Ascending aorta (tissue), 2 donors: Measurements from ENCODE around the gene OR1I1. TPM values are rescaled to one million over a fixed set of nuclear protein-coding genes. Genes with fewer than 3 reads are reported as not detected.

Experiments used
- DNase-seq, 2 donors: peaks; one replicate each; pipeline ENCODE4 v3.0.0-alpha.2; 2019; ENCODE audit warnings: low spot score in 2 of 2
- H3K27ac ChIP-seq, 2 donors: fragments of 200-600 bp; sonication (generic); one replicate each; pipeline ENCODE4 v1.5.1; 2016 to 2017; ENCODE audit warnings: mild to moderate bottlenecking in 1 of 2
- H3K27me3 ChIP-seq: fragments of 200-600 bp; sonication (generic); one replicate; pipeline ENCODE4 v1.5.1; 2017
- H3K36me3 ChIP-seq, 2 donors: fragments of 200-600 bp; sonication (generic); one replicate each; pipeline ENCODE4 v1.5.1; 2016
- H3K4me1 ChIP-seq, 2 donors: fragments of 200-600 bp; sonication (generic); one replicate each; pipeline ENCODE4 v1.5.1; 2016 to 2017; ENCODE audit warnings: mild to moderate bottlenecking in 1 of 2
- H3K4me3 ChIP-seq, 2 donors: fragments of 200-600 bp; sonication (generic); one replicate each; pipeline ENCODE4 v1.5.1; 2016 to 2017; ENCODE audit warnings: mild to moderate bottlenecking in 1 of 2
- H3K9me3 ChIP-seq, 2 donors: fragments of 200-600 bp; sonication (generic); one replicate each; pipeline ENCODE4 v1.5.1; 2016
- intact Hi-C: fragments of 100-400 bp; cut with DNase I; formaldehyde crosslinking; loops from one replicate; pipeline ENCODE4 v1.15.1; 2023
- total RNA-seq: library from RNA; depleted of rRNA; stranded (reverse); fragments of >200 nt; gene quantifications from one replicate; pipeline ENCODE4 v1.1.0, GENCODE V29; 2016
- TF ChIP-seq, protein P1 (sequence below), 3 experiments: fragments of 200-600 bp in 2 of 3; fragments of 450-650 bp in 1 of 3; sonication (generic) in 2 of 3; IDR thresholded peaks; one replicate each; pipeline ENCODE4 v1.5.1; 2016 to 2019; ENCODE audit warnings: antibody characterized with exemption in 3 of 3, mild to moderate bottlenecking in 1 of 3, moderate library complexity in 1 of 3

OR1I1 gene
- total RNA-seq, 1 donor from 2014 or later, result not detected

DNA sequence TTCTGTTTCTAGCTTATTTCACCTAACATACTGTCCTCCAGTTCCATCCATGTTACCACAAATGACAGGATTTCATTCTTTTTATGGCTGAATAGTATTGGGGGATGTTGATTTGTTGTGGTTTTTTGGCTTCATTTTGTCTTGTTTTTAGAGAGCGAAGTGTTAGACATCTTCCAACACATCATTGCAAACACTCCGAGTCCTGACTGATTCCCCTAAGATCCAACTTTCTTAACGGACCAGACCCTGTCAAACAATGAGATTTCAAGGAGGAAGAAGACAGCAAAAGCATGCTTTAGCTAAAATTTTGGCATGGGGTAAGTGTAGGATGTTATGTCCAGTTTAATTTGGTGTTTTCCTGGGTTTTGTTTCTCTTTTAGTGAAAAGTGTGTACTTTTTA, 36.5 kb upstream of the OR1I1 start:
- no peaks in the 10 kb centered on the region for H3K9me3 ChIP-seq
- intact Hi-C loops, result no loop called here
- no peaks in the 10 kb centered on the region for H3K27me3 ChIP-seq
- no peak for DNase-seq
- H3K4me3 ChIP-seq, result no peak overlapping the region
- no peaks in the 10 kb centered on the region for H3K4me1 ChIP-seq
- H3K27ac ChIP-seq, result no peak overlapping the region
- TF ChIP-seq, protein P1, sequence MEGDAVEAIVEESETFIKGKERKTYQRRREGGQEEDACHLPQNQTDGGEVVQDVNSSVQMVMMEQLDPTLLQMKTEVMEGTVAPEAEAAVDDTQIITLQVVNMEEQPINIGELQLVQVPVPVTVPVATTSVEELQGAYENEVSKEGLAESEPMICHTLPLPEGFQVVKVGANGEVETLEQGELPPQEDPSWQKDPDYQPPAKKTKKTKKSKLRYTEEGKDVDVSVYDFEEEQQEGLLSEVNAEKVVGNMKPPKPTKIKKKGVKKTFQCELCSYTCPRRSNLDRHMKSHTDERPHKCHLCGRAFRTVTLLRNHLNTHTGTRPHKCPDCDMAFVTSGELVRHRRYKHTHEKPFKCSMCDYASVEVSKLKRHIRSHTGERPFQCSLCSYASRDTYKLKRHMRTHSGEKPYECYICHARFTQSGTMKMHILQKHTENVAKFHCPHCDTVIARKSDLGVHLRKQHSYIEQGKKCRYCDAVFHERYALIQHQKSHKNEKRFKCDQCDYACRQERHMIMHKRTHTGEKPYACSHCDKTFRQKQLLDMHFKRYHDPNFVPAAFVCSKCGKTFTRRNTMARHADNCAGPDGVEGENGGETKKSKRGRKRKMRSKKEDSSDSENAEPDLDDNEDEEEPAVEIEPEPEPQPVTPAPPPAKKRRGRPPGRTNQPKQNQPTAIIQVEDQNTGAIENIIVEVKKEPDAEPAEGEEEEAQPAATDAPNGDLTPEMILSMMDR (IDR thresholded peaks at IDR 0.05), result no peak
- H3K36me3 ChIP-seq, result no peaks in the 10 kb centered on the region

DNA sequence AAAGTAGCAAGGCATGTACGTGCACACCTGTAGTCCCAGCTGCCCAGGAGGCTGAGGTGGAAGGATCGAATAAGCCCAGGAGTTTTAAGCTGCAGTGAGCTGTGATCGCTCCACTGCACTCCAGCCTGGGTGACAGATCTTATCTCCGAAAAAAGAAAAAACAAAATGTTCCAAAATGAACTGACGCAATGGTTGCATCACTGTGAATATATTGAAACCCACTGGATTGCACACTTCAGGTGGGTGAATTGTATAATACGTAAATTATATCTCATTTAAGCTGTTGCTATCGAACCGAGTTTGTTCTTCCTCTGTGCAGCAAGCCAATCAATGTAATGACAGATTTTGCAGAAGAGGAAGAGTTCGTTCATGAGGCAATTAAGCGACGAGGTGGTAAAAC, 34.3 kb upstream of the OR1I1 start:
- Histone ChIP-seq H3K36me3 (no peaks in the 10 kb centered on the region), H3K27me3 (no peaks in the 10 kb centered on the region), H3K4me1 (no peaks in the 10 kb centered on the region), H3K27ac (no peak overlapping the region), H3K9me3 (no peaks in the 10 kb centered on the region), H3K4me3 (no peak overlapping the region)
- intact Hi-C loops, result no loop called here
- no peak for DNase-seq
- TF ChIP-seq, protein P1 (IDR thresholded peaks at IDR 0.05), result no peak

DNA sequence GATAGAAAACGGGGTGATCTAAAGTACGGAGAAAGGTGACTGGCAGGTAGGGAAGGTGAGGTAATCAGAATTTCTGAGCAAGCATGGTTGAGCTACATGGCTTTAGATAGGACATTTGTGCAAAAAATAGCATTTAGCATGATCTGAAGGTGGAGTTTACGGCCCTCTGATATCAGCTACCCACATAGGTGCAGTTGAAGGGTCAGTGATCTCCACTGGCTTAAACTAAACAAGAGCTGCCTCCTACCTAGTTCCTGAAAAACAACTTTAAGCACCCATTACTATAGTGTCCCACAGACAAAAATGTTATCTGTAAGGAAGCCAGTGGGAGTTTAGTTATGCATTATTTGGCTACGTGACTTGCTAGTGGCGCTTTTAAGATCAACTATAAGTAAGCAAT, 33.9 kb upstream of the OR1I1 start:
- no peak for DNase-seq
- Histone ChIP-seq H3K36me3 (no peaks in the 10 kb centered on the region), H3K9me3 (no peaks in the 10 kb centered on the region), H3K4me1 (no peaks in the 10 kb centered on the region), H3K27ac (no peak overlapping the region), H3K27me3 (no peaks in the 10 kb centered on the region), H3K4me3 (no peak overlapping the region)
- TF ChIP-seq, protein P1 (IDR thresholded peaks at IDR 0.05), result no peak
- intact Hi-C loops, result no loop called here

DNA sequence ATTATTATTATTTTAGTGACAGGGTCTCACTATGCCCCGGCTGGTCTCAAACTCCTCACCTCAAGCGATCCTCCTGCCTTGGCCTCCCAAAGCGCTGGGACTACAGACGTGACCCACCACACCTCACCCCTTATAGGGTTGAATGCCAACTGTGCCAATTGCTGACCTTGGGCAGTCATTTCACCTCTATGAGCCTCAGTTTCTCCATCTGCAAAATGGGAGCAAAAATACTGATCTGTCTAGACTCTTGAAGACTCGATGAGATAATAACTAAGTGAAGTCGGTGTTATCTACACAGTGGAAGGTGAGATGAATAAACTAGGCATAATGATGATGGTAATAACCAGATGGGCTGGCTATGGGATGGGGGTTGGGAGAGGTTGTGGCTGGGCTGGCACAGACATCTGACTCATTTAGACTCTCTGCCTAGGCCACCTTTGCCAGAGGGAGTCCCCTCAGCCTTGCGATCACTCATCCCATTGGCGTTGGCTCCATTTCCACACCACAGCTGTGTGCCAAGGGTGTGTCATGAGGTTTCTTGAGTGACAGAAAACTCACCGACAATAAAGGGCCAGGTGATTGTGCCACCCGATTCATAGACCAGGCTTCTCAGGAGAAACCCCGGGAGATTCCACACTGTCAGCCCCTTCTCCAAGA, 33.0 kb upstream of the OR1I1 start, which contains the start of gene CASP14:
Gene CASP14, plus strand, starts transcription at position 596 of the 657 bp plus-strand sequence. CDS start 2,772 bp downstream, outside the sequence.
- H3K4me1 ChIP-seq, result no peaks in the 10 kb centered on the region
- no peak for DNase-seq

DNA sequence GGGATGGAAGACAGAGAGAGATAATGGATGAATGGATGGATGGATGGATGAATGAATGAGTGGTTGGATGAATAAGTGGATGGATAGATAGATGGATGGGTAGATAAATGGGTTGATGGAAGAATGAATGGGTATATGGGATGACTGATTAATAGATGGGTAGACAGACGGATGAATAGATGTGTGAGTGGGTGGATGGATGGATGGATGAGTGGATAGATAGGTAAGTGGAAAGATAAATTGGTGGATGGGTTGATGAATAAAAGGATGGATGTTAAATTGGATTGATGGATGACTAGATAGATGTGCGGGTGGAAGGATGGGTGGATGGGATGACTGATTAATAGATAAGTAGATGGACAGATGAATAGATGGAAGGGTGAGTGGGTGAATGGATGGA, 31.4 kb upstream of the OR1I1 start:
- H3K4me3 ChIP-seq, result no peak overlapping the region
- TF ChIP-seq, protein P1 (IDR thresholded peaks at IDR 0.05), result no peak
- no peak overlapping the region for H3K27ac ChIP-seq
- intact Hi-C loops, result no loop called here
- no peaks in the 10 kb centered on the region for H3K4me1 ChIP-seq
- H3K36me3 ChIP-seq, result no peaks in the 10 kb centered on the region
- H3K27me3 ChIP-seq, result no peaks in the 10 kb centered on the region
- no peaks in the 10 kb centered on the region for H3K9me3 ChIP-seq
- no peak for DNase-seq

More for the DNA sequence above, 33.0 kb upstream of the OR1I1 start, which contains the start of gene CASP14:
- Histone ChIP-seq H3K36me3 (no peaks in the 10 kb centered on the region), H3K27me3 (no peaks in the 10 kb centered on the region), H3K4me3 (no peak within 1 kb of the TSS), H3K27ac (no peak within 1 kb of the TSS), H3K9me3 (no peaks in the 10 kb centered on the region)
- TF ChIP-seq, protein P1 (IDR thresholded peaks at IDR 0.05), result no peak
- intact Hi-C loops, result no loop called here
